Measurements from ENCODE around the gene CCDC154.
"Not testable (repeated sequence)": the region's sequence is repeated elsewhere in the genome, so short reads cannot be mapped to it uniquely, and the experiment has no call there.

The CCDC154 gene

DNA sequence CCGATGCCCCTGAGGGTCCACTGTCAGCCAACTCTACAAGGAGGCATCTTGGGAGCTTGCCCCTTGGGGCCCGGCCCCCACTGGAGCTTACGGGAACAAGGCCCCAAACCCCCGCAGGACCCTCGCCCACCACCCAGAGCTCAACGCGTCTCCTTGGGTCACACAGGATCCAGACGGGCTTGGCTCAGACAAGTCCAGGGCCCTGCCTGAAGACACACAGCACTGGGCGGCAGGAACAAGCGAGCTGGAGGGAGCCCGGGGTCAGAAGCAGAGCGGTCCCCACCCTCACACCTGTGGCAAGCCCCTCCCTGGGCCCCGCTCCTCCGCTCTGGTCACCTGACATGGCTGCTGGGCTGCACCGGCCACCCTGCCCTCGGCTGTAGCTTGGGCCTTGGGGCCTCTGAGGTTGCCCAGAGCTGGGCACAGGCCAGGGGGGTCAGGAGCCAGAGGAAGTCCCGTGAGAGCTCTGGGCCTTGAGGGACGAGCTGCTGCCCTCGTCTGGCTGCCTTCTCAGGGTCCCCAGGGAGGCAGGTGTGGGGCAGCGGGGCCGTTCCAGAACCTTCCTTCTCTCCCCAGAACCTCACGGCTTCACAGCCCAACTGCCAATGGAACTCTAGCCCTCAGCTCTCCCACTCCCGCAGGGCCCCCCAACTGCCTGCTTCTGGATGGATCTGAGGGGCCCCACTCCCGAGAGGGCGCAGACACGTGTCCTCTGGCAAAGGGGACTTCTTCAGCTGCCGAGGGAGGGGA lies at the start of gene CCDC154:
CCDC154 (minus strand) TSS at position 577 of the 750 bp plus-strand sequence; CDS start at position 343, 234 bp downstream.
- no peak for DNase-seq

DNA sequence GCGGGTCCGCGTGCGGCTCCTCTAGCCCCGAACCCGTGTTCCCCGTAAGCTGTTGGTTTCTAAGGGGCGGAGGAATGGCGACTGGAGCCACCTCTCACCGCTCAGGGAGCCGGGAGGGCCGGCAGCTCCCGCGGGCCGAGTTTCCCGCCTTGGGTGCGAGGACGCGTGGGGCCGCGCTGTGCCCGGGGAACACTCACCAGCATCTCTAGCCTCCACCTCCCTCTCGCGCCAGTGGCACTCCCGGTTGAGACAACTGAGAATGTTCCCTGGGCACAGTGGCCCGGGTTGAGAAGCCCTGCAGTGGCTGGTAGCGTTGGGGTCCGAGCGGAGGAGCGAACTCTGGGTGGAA lies 49.4 kb upstream of the CCDC154 start:
- DNase-seq: no peak

GRCh38 chr16:1492923-1493745 lies 48.8 kb upstream of the CCDC154 start, which contains the start of gene TELO2:
Gene TELO2 (plus strand): TSS chr16:1493360. CDS start chr16:1494282, 922 bp downstream.
- DNase-seq: peak; percentile 46

- no peak for DNase-seq
Observed at GRCh38 chr16:1492082-1492922, 47.9 kb upstream of the CCDC154 start.

- DNase-seq: no peak
Observed at GRCh38 chr16:1491327-1491726, 47.0 kb upstream of the CCDC154 start.

DNA sequence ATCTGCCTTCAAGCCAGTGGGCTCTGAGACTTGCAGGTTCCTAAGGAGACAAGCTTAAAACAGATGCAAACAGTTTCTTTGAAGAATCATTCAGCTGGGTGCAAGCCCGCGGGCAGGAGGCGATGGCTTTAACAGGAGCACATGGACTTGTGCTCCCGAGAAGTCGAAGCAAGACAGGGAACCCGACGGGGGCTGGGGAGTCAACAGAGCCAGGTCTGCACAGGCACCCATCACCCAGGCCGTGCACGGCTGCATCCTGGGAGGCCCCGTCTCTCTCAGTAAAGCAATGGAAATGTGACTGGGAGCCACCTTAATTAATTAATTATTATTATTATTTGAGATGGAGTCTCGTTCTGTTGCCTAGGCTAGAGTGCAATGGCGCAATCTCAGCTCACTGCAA lies 44.7 kb upstream of the CCDC154 start:
- no peak for DNase-seq

DNA sequence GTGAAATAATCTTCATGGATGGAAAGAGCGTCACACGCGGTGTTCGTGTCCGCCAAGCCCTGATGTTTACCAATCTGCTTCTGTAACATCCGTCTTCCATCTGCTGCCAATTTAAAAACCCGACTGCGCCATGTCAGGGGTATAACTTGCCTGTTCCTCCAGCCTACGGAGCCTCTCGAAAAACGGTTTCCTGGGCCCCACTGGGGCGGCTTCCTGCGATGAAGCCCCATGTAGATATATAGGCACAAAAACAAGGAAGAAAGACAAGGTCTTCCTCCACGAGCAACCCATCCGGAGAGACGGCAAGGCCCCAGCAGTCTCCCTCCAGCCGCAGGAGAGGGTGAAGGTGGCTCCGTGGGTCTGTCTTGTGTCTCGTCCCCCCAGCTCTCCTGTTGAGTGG lies 44.3 kb upstream of the CCDC154 start, which contains the start of gene PTX4:
PTX4 (minus strand) TSS at position 326 of the 400 bp plus-strand sequence; CDS start at position 291, 35 bp downstream.
- DNase-seq: no peak

DNA sequence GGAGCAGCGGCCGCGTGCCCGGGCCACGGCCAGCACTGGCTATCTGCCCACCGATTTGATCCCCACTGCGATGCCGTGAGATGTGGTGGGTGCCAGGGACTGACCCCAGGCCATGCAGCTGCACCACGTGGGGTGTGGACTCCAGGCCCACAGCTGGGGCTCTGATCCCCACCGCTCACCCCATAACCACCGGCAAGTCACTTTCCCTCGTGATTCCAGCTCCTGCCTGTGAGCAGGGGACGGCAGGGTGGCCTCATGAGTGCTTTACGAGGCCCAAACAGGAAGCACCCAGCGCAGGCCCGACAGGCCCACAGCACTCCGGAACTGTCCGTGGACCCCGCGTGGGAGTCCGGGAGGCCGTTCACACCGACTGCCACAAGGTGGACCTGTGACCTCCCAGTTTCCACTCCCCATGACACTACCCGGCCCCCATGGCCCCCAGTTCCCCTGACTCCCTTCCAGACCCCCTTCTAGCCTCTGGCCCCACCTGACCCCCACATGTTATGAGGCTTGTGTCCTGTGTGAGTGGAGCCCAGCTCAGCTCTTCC lies 43.8 kb upstream of the CCDC154 start:
- DNase-seq: no peak

- DNase-seq: no peak
Observed at GRCh38 chr16:1487395-1488053, 43.2 kb upstream of the CCDC154 start.

- no peak for DNase-seq
Observed at GRCh38 chr16:1486551-1487390, 42.4 kb upstream of the CCDC154 start.

DNA sequence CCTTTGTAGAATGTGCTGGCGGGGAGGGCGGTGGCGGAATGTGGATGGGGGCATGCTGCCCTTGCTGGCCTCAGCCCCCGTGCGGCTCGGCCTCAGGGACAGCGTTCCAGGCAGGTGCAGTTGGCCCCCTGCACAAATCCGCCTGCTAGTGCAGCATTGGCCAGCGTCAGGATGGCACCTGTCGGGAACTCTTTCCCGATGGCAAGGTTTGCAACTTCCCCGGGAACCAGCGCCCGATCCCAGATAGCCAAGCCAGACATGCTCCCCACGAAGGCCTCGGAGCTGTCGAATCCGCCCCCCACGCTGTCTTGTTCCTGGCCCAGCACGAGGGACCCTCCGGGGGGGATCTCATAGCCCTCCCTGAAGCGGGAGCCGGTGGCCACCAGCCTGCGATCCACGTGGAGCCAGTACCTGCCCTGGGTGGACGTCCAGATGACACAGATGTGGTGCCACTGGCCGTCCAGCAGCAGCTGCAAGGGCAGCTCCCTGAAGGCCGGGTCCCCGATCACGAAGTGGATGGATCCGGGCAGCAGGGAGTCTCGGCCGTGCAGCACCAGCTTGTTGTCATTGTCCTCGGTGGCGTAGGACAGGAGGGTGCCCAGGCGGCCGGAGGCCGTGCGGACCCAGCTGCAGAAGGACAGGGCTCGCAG lies 41.6 kb upstream of the CCDC154 start:
- DNase-seq: no peak

DNA sequence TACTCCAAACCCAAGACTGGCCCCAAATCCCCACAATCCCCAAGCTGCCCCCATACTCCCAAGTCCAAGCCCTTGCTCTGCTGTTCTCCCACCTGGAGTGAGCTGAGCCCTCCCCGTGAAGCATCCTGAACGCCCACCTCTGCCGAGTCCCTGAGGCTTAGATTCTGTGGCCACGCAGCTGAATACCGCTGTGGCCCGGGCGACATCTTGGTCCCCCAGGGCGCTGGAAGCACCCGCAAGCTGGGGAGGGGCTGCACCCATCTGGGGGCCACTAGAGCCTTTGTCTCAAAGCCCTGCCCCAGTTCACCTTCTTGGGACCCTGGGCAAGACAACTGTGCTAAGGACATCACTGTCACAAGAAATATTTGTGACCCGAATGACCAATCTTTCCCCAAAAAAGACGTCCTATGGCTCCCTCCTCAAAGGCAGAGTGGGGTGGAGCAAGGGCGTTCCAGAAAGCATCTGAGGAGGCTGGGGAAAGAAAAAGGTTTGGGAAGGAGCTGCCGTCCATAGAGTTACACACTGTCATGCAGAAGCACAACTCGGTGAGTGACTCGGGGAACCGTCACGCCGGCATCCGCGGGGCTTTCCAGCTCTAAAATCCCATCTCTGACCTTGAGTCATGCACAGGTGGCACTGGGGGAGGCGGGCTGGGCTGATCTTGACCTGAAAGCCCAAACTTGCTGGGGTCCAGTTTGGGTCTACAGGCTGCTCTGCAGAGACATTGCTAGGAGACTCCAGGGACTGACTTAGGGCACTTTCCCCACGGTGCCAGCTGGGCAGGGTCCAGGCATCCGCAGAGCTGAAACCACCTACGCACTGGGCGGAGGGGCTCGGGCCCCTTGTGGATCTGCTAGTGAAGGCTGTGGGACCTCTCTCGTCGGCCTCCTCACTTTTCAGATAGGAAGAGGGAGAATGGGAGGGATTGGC lies 37.8 kb upstream of the CCDC154 start:
- DNase-seq: no peak

GRCh38 chr16:1478937-1479336 lies 34.6 kb upstream of the CCDC154 start:
- not testable (repeated sequence) for DNase-seq

DNA sequence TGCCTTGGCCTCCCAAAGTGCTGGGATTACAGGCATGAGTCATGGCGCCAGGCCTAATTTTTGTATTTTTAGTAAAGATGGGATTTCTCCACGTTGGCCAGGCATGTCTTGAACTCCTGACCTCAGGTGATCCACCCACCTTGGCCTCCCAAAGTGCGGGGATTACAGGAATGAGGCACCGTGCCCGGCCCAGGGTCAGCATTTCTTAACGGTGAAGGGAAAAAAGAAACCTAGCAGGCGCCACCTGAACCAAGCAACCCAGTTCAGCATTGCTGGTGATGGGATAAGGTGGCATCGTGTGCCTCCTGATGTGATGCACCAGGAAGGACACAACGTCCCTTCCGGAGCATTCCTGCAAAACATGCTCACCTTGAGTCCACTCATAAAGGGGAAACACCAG lies 32.7 kb upstream of the CCDC154 start:
- no peak for DNase-seq

GRCh38 chr16:1475552-1476114 lies 31.3 kb upstream of the CCDC154 start:
- no peak for DNase-seq

GRCh38 chr16:1474796-1475551 lies 30.6 kb upstream of the CCDC154 start, which contains the start of gene CLCN7:
Gene CLCN7 (minus strand): TSS chr16:1475028. CDS start chr16:1474974, 54 bp downstream.
- peak; percentile 21 for DNase-seq

DNA sequence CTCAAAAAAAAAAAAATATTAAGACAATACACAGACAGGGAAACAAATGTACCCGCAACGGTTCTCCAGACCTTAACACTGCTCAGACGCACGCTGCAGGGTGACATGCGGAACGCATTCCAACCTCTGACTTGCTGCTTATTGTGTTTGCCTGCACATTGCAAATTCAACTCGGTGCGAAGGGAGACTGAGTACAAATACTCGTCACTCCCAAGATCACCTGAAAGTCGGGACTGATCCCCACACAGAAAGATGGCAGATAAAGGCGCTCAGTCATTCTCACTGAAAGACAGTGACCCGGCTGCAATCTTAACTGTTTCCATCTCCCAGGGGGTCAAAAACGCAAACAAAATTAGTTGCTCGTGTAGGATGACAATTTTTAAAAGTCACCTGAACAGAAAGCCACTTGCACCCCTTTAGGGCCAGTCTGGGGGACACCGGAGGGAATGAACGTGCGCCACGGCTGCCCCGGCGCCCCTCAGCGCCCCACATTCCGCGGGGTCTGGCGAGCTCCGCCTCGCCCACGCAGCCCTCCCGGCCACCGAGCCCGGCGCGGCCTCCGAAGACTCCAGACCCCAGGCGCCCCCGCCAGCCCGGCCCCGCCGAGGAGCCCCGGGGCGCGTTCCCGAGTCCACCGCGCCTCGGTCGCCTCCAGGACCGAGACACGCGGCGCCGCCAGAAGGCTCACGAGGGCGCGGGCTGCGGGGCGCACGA lies 29.9 kb upstream of the CCDC154 start:
- no peak for DNase-seq

DNA sequence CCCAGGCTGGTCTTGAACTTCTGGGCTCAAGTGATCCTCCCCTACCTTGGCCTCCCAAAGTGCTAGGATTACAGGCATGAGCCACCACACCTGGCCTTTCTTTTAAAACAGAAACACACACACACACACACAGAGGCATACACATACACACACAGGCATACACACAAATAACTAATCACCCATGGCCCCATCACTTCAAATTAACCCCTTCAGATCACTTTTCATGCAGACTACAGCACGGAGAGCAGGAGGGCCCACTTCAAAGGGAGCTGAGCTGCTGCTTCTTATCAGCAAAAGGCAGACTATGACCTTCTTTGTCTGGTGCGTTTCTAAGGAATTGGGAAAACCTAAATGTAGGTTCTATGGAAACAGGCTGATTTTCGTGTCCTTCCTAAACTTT lies 28.6 kb upstream of the CCDC154 start:
- no peak for DNase-seq
